Osteoblast (primary cell): ENCODE measurements around the gene CFAP54. TPM values are rescaled to one million over a fixed set of nuclear protein-coding genes. Genes with fewer than 3 reads are reported as not detected.

Experiments used
- DNase-seq: peaks from one replicate; pipeline ENCODE4 v3.0.0; 2011; ENCODE audit warnings: low spot score, mixed read lengths; ENCODE audit not compliant: insufficient read length; ENCODE audit errors: missing footprints
- H2AFZ ChIP-seq: 2 replicates; pipeline ENCODE4 v1.6.0; 2011; ENCODE audit warnings: mild to moderate bottlenecking, low read length
- H3K27ac ChIP-seq: 2 replicates; pipeline ENCODE4 v1.5.1; 2011; ENCODE audit warnings: mild to moderate bottlenecking, low read depth, low read length, moderate library complexity
- H3K27me3 ChIP-seq: 2 replicates; pipeline ENCODE4 v1.6.0; 2012; ENCODE audit warnings: mild to moderate bottlenecking, control low read depth, inconsistent platforms, low read length, moderate library complexity; ENCODE audit not compliant: insufficient read depth
- H3K36me3 ChIP-seq: 2 replicates; pipeline ENCODE4 v1.5.1; 2011; ENCODE audit warnings: mild to moderate bottlenecking, low read length, control low read depth, moderate library complexity; ENCODE audit not compliant: insufficient read depth
- H3K4me1 ChIP-seq: 2 replicates; pipeline ENCODE4 v1.5.1; 2011; ENCODE audit warnings: mild to moderate bottlenecking, low read length, control low read depth, moderate library complexity; ENCODE audit not compliant: insufficient read depth
- H3K4me2 ChIP-seq: 2 replicates; pipeline ENCODE4 v1.6.0; 2011; ENCODE audit warnings: mild to moderate bottlenecking, low read length; ENCODE audit not compliant: insufficient read depth
- H3K4me3 ChIP-seq: fragments of 200-600 bp; sonication (generic); 3 replicates; pipeline ENCODE4 v1.5.1; 2012; ENCODE audit warnings: mild to moderate bottlenecking, low read length, inconsistent platforms; ENCODE audit not compliant: insufficient read depth
- H3K79me2 ChIP-seq: 2 replicates; pipeline ENCODE4 v1.6.0; 2012; ENCODE audit warnings: mild to moderate bottlenecking, low read length, control low read depth, inconsistent platforms; ENCODE audit not compliant: insufficient read depth
- H3K9me3 ChIP-seq: 2 replicates; pipeline ENCODE4 v1.5.1; 2011; ENCODE audit warnings: low read depth, low read length, control low read depth
- H4K20me1 ChIP-seq: 2 replicates; pipeline ENCODE4 v1.6.0; 2012; ENCODE audit warnings: mild to moderate bottlenecking, low read length, control low read depth; ENCODE audit not compliant: insufficient read depth
- total RNA-seq: library from RNA; depleted of rRNA; stranded (reverse); fragments of >200 nt; gene quantifications from 2 replicates; pipeline ENCODE4 v1.2.3, GENCODE V29; 2012
- TF ChIP-seq, protein P1 (sequence below): IDR thresholded peaks from 2 replicates; pipeline ENCODE4 v1.5.1; 2011; ENCODE audit warnings: mild to moderate bottlenecking, low read depth, low read length, moderate library complexity; ENCODE audit errors: extremely low read depth

Gene CFAP54
- total RNA-seq, 1 donor = 2.2 TPM

- Histone ChIP-seq H3K9me3 (no peaks in the 10 kb centered on the region), H3K4me1 (peaks cover 29% of the 10 kb centered on the region), H4K20me1 (no peaks in the 10 kb centered on the region), H3K4me2 (no peak overlapping the region), H3K36me3 (no peaks in the 10 kb centered on the region), H3K27ac (peak overlapping the region; percentile 69), H3K27me3 (no peaks in the 10 kb centered on the region), H3K79me2 (no peaks in the 10 kb centered on the region), H2AFZ (no peak overlapping the region), H3K4me3 (no peak overlapping the region)
- TF ChIP-seq, protein P1, sequence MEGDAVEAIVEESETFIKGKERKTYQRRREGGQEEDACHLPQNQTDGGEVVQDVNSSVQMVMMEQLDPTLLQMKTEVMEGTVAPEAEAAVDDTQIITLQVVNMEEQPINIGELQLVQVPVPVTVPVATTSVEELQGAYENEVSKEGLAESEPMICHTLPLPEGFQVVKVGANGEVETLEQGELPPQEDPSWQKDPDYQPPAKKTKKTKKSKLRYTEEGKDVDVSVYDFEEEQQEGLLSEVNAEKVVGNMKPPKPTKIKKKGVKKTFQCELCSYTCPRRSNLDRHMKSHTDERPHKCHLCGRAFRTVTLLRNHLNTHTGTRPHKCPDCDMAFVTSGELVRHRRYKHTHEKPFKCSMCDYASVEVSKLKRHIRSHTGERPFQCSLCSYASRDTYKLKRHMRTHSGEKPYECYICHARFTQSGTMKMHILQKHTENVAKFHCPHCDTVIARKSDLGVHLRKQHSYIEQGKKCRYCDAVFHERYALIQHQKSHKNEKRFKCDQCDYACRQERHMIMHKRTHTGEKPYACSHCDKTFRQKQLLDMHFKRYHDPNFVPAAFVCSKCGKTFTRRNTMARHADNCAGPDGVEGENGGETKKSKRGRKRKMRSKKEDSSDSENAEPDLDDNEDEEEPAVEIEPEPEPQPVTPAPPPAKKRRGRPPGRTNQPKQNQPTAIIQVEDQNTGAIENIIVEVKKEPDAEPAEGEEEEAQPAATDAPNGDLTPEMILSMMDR = no peak
- no peak for DNase-seq
Observed at GRCh38 chr12:96882862-96883261, 393.5 kb downstream of the CFAP54 start.

GRCh38 chr12:96883571-96883970, 394.2 kb downstream of the CFAP54 start:
- Histone ChIP-seq H3K27ac (peak overlapping the region; percentile 69), H3K4me1 (peaks cover 22% of the 10 kb centered on the region), H3K36me3 (no peaks in the 10 kb centered on the region), H3K79me2 (no peaks in the 10 kb centered on the region), H3K4me2 (no peak overlapping the region), H4K20me1 (no peaks in the 10 kb centered on the region), H2AFZ (no peak overlapping the region), H3K9me3 (no peaks in the 10 kb centered on the region), H3K4me3 (no peak overlapping the region), H3K27me3 (no peaks in the 10 kb centered on the region)
- TF ChIP-seq, protein P1 = no peak
- no peak for DNase-seq

DNA sequence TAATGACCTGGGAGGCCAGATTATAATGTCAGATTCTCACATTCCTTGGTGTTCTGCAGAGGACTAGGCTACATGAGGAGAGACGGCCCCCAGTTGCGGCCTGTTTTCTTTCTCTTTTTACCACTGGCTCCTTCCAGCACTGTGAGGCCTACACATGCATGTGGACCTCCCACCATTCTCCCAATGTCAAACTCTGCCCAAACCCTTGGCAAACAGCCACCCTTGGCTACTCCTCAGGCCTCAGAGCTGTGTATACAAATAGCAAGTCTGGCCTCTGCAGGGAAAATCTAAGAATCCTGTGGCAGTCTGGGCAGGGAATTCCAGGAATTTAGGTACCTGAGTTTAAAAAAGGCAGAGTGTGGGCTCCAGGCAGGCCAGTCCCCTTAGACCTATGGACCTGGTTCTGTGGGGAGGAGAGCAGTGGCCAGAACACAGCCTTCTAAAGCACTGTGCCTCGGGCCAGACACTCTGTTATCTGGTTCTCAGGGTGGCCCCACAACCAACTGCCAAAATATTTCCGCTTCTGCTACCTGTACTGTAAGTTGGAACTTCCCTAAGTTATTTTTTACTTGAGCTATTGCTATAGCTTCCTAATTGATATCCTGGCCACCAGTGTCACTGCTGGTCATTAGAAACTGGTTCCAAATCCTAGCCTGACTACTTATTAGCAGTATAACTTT, 397.8 kb downstream of the CFAP54 start:
- TF ChIP-seq, protein P1 = no peak
- peak overlapping the region; percentile 51 for H2AFZ ChIP-seq
- H3K4me3 ChIP-seq = no peak overlapping the region
- no peak overlapping the region for H3K4me2 ChIP-seq
- no peaks in the 10 kb centered on the region for H3K9me3 ChIP-seq
- H4K20me1 ChIP-seq = no peaks in the 10 kb centered on the region
- no peaks in the 10 kb centered on the region for H3K27me3 ChIP-seq
- no peaks in the 10 kb centered on the region for H3K36me3 ChIP-seq
- no peak for DNase-seq
- H3K4me1 ChIP-seq = peaks cover 31% of the 10 kb centered on the region
- no peak overlapping the region for H3K27ac ChIP-seq
- no peaks in the 10 kb centered on the region for H3K79me2 ChIP-seq

GRCh38 chr12:96889273-96889933, 400.0 kb downstream of the CFAP54 start:
- H3K27me3 ChIP-seq = no peaks in the 10 kb centered on the region
- H3K4me3 ChIP-seq = no peak overlapping the region
- no peak overlapping the region for H2AFZ ChIP-seq
- H3K4me2 ChIP-seq = peak overlapping the region; percentile 46
- no peaks in the 10 kb centered on the region for H3K9me3 ChIP-seq
- H3K27ac ChIP-seq = peak overlapping the region; percentile 71
- H3K36me3 ChIP-seq = no peaks in the 10 kb centered on the region
- no peaks in the 10 kb centered on the region for H4K20me1 ChIP-seq
- H3K79me2 ChIP-seq = no peaks in the 10 kb centered on the region
- H3K4me1 ChIP-seq = peaks cover 19% of the 10 kb centered on the region
- DNase-seq = peak; percentile 69
- TF ChIP-seq, protein P1 = no peak
